SU-DHL-6 (cell line): ENCODE data around the gene ESRRB.

Source experiments
- EZH2phosphoT487 ChIP-seq: fragments of 200-600 bp; sonication (generic), shearing (Covaris generic); conservative IDR thresholded peaks from 2 replicates; pipeline ENCODE4 v1.6.1; 2018; ENCODE audit warnings: mild to moderate bottlenecking, antibody characterized with exemption, low read length, moderate library complexity, mixed read lengths
- TF ChIP-seq, protein P1 (sequence below): fragments of 200-600 bp; sonication (generic); IDR thresholded peaks from one replicate; pipeline ENCODE4 v1.5.1; 2017; ENCODE audit warnings: antibody characterized with exemption, mild to moderate bottlenecking, low read length, moderate library complexity; ENCODE audit not compliant: insufficient read depth, poor library complexity, severe bottlenecking

DNA sequence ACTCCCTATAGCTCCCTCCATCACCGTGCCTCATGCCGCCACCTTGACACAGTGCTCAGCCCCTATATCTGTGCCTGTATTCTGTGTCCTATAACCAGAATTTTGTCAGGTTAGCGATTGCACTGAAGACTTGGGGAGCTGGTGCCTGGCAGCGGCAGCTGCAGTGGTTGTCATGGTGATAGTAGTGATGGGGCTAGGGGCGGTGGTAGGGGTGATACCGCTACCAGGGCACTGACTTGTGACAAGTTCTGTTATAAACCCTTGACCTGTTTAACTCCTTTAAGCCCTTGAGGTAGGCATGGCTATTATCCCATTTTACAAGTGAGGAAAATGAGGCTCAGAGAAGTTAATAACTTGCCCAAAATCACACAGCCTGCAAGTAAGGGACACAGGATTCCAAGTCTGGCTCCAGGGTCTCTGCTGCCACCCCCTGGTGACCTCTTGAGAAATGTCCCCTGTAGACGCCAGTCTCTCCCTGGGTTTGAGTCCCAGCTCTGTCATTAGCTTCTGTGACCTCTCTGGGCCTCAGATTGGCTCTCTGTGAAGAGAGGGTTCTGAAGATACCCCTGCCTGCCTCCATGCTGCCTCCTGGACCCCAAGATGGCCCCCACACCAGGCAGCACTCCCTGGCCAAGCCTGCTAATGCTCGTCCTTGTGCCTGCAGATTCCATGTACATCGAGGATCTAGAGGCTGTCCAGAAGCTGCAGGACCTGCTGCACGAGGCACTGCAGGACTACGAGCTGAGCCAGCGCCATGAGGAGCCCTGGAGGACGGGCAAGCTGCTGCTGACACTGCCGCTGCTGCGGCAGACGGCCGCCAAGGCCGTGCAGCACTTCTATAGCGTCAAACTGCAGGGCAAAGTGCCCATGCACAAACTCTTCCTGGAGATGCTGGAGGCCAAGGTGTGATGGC is 121.9 kb downstream of the ESRRB start:
- TF ChIP-seq, protein P1, sequence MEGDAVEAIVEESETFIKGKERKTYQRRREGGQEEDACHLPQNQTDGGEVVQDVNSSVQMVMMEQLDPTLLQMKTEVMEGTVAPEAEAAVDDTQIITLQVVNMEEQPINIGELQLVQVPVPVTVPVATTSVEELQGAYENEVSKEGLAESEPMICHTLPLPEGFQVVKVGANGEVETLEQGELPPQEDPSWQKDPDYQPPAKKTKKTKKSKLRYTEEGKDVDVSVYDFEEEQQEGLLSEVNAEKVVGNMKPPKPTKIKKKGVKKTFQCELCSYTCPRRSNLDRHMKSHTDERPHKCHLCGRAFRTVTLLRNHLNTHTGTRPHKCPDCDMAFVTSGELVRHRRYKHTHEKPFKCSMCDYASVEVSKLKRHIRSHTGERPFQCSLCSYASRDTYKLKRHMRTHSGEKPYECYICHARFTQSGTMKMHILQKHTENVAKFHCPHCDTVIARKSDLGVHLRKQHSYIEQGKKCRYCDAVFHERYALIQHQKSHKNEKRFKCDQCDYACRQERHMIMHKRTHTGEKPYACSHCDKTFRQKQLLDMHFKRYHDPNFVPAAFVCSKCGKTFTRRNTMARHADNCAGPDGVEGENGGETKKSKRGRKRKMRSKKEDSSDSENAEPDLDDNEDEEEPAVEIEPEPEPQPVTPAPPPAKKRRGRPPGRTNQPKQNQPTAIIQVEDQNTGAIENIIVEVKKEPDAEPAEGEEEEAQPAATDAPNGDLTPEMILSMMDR: no peak
- no peak for TF ChIP-seq EZH2phosphoT487
